SIG-M5 treated with dmso at 0.1 percent for 504 hours (cell line): Measurements from ENCODE around the gene TCHHL1.

Experiments
- DNase-seq: peaks from one replicate; lab custom pipeline; 2025; ENCODE audit not compliant: unreplicated experiment; lab: John Stamatoyannopoulos, UW

The TCHHL1 gene

DNA sequence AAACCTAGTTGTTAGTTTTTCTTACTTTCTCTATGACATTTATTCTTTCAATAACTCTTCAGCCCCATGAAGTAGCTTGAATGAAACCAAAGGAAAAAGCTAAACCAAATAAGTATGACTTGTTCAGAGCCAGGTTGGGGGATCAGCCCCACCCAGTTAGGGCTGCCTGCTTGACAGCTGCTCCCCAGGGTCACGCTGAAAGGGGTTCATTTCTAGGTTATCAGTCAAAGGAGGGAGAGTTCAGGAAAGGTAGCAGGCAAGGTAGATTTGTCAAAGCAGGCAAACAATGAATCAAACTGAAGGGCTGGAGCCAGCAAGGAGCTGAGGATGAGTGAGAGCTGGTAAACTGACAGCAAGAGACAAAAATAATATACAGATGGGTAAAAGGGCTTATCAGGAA, 49.0 kb downstream of the TCHHL1 start:
- DNase-seq: no peak

DNA sequence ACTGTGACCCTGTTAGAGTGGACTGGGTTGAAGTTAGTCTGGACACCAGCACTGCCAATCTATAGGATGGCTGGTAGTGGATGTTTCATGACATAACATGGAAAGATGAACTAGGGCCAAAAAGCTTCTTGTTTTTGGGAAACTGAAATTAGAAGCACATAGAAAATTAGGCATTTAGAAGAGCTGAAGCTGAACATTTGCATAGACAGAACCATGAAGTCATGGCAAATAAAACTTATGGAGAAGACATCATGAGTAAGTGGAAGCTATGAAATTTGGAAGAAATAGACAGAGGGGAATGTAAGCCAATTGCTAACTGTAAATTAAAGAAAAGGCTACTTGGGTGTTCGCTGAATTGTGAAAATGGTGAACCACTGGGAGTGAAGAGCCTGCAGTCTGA, 49.4 kb downstream of the TCHHL1 start:
- DNase-seq: no peak

DNA sequence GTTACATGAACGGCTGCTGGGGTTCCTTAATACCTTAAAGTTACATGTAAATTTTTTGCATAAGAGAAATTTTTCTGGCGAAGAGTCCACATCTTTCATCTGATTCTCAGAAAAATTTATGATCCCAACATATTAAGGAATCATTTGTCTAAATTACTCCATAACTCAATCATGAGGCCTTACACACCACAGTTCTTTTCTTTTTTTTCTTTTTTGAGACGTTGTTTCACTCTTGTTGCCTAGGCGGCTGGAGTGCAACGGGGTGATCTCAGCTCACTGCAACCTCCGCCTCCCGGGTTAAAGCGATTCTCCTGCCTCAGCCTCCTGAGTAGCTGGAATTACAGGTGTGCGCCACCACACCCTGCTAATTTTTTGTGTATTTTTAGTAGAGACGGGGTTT, 50.0 kb downstream of the TCHHL1 start:
- no peak for DNase-seq

DNA sequence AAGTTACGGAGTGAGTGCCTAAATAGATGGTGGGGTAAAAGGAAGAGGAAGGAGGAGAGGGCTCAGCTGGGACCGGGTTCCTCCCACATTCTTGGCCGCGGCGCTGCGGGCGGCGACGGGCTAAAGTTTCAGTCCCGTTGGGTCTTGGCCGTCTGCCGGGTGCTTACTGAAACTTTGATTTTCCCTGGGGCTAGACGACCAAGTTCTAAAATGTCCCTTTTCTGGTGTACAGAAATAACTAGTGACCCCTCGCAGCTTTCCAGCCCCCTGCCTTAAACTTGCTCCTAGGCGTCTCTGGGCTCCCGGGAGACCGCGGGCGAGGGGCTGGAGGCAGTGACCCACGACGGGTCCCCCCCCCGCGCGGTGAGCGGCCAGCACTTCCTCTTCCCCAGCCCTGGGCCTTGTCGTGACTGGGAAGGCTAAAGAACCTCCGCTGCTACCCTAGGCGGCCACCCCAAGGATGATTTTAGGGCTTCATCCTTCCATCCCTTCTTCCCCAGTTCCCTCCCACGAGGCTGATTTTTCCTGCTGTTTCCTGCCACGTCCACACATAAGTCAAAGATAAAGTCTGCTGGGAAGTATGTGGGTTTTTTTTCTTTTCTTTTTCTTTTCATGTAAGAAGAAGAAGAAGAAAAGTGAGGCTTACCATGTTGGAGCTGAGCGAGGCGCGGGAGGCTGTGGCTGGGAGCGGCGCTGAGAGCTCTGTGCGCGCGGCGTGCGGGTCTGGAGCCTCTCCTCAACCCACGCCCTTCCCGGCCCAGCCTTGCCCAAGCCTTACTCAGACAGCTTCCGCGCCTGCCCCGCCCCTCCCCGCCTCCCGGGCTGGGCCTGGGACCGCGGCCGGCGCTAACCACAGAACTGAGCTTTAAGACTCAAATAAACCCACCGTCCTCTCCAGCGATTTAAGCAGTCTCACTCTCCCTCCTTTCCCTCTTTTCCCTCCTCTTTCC, 52.3 kb downstream of the TCHHL1 start, which contains the start of gene S100A11:
Gene S100A11, minus strand, starts transcription at position 738 of the 950 bp plus-strand sequence. Its CDS starts 89 bp downstream, at position 649.
- DNase-seq: peak; percentile 93

DNA sequence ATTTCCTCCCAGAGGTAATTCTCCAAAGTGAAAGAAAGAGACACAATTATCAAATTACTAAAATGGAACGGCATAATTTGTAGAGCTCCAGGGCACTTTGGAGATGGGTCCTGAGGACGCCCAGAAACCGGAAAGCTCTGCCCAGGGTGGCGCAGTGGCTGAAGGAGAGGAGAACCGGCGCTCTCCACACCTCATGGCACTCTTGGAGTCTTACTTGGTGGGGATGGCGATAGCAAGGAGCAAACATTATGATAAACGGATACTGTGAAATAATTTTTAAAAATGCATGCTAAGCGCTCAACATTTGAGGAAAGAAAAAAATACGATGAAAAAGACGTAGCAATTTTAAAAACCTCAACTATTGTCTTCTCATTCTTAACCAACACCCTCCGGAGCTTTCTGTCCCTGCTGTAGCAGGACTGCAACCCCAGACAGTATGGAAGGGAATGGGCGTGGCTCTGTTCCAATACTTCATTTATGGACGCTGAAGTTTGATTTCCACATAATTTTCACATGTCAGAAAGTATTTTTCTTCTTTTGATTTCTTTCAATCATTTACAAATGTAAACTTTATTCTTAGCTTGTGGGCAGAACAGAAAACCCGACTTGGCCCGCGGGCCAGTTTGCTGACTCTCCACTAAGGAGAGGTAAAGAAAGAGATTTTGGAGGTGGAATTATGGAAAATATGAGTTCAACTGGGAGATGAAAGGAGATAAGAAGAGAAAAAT, 53.2 kb downstream of the TCHHL1 start:
- peak; percentile 74 for DNase-seq

DNA sequence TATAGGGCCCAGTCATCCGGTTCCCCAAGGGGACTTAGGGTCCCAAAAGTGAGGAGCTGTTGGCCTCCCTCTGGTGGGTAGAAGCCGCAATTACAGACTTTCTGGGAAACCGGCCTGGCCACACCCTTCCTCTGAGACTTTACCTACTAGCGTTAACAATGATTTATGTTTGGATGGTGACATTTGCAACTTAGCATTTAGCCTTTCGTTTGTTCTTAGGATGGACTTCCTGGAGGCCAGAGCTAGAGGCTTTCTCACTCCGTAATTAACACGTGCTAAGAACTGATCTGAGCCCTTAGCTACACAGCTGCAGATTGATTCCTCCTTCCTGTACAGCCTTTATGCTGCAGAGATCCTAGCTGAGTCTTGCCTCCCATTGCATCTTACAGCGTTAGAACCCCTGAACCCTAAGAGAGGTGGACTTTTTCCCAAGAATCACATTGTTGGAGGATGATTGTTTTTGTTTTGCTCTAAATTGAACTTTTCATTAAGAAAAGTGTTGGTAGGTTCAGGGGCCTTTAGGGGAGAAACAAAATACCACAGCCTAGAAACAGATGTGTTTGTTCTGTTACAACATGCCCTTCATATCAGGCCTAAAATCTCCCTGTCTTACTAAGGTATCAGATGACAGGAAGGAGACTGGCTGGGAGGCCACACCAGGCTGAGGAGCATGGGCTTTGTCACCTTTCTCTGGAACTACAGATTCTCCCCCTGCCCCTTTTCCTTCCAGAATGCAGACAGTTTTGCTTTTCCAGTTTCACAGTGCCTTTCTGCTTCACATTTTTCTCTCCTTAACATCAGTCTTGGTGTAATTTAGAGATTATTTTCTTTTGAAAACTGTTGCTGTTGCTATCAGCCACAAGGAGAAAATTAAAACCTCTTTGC, 54.0 kb downstream of the TCHHL1 start:
- peak; percentile 92 for DNase-seq

DNA sequence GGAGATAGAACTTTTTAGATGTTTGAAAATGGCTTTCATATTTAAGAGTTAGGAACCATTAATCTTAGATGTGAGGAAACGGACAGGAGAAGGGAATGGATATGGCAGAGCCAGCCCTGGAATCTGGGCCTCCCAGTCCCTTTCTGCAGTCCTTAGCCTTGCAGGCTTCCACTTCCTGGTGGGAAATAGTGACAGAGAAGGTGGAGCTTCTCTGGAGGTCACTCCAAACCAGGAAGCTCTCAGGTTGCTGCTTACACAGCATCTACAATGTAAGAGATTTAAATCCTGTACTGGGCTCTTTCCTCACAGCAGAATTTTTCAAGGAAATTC, 54.6 kb downstream of the TCHHL1 start:
- no peak for DNase-seq
